HepG2 (cell line): ENCODE data around the gene SNCAIP. TPM values are rescaled to one million over a fixed set of nuclear protein-coding genes. Genes with fewer than 3 reads are reported as not detected.
"Not testable (repeated sequence)": the region's sequence is repeated elsewhere in the genome, so short reads cannot be mapped to it uniquely, and the experiment has no call there.

ENCODE experiments used
- ATAC-seq: fragments of 200-7000 bp; cut with Tn5 transposase; 3 replicates; pipeline ENCODE4 v1.9.1; 2020; ENCODE audit warnings: mild to moderate bottlenecking, moderate library complexity
- BruUV-seq: library from RNA; stranded (reverse); fragments of 400-500 nt; replicated peaks from 2 replicates; lab custom pipeline; 2021; lab: Mats Ljungman, UMichigan
- CTCF ChIA-PET: fragments of 300-600 bp; formaldehyde crosslinking; extraction: SDS; loops from one replicate; lab custom pipeline; 2021; ENCODE audit warnings: low total read pairs, inconsistent platforms, low intra/inter-chr PET ratio; lab: Yijun Ruan, JAX
- POLR2A ChIA-PET: fragments of 350-600 bp; sonication (Branson Sonifier 250); formaldehyde crosslinking; loops from one replicate; lab custom pipeline; 2020; ENCODE audit warnings: antibody characterized with exemption, inconsistent platforms; lab: Yijun Ruan, JAX
- DNase-seq: peaks from one replicate; pipeline ENCODE4 v3.0.0-alpha.2; 2015; ENCODE audit warnings: low spot score
- FAIRE-seq: peaks from 3 replicates; lab custom pipeline; 2011; peaks lifted over from hg19 to GRCh38; lab: Jason Lieb, UNC
- H2AFZ ChIP-seq: one replicate; pipeline ENCODE4 v1.6.1; 2011; ENCODE audit warnings: low read length, inconsistent platforms
- H3K27ac ChIP-seq: fragments of 300-600 bp; 3 replicates; pipeline ENCODE4 v1.8.0; 2011; ENCODE audit warnings: mixed run types, mild to moderate bottlenecking, mixed read lengths, low read length, inconsistent platforms; ENCODE audit not compliant: insufficient read depth; ENCODE audit errors: extremely low read length
- H3K27me3 ChIP-seq, 2 experiments: fragments of 200-600 bp in 1 of 2; 2 replicates in 1 of 2; 3 replicates in 1 of 2; pipeline versions ENCODE4 v1.6.0 to v1.8.0; 2011; ENCODE audit warnings: low read length in 2 of 2, mild to moderate bottlenecking in 2 of 2, moderate library complexity in 2 of 2, inconsistent platforms in 1 of 2; ENCODE audit not compliant: insufficient read depth in 2 of 2, control insufficient read depth in 1 of 2
- H3K36me3 ChIP-seq, 2 experiments: fragments of 200-600 bp in 1 of 2; replicated peaks in 1 of 2; 2 replicates in 1 of 2; 3 replicates in 1 of 2; pipeline versions ENCODE4 v1.5.1 to v1.8.0; 2011; ENCODE audit warnings: low read length in 2 of 2, inconsistent platforms in 1 of 2; ENCODE audit not compliant: insufficient read depth in 2 of 2, control insufficient read depth in 1 of 2
- H3K4me1 ChIP-seq: 2 replicates; pipeline ENCODE4 v1.5.1; 2012; ENCODE audit warnings: low read length, inconsistent platforms; ENCODE audit not compliant: insufficient read depth
- H3K4me2 ChIP-seq: 2 replicates; pipeline ENCODE4 v1.6.0; 2011; ENCODE audit warnings: low read depth, low read length, inconsistent platforms
- H3K4me3 ChIP-seq, 3 experiments: fragments of 200-600 bp in 1 of 3; sonication (generic), shearing (Covaris generic) in 1 of 3; replicated peaks in 1 of 3; 2 replicates each; pipeline ENCODE4 v1.5.1; 2011 to 2016; ENCODE audit warnings: low read length in 3 of 3, inconsistent platforms in 2 of 3, low read depth in 2 of 3, mild to moderate bottlenecking in 2 of 3, control low read depth in 1 of 3, mixed read lengths in 1 of 3; ENCODE audit not compliant: insufficient read depth in 1 of 3
- H3K79me2 ChIP-seq: one replicate; pipeline ENCODE4 v1.6.1; 2011; ENCODE audit warnings: low read length, inconsistent platforms; ENCODE audit not compliant: insufficient read depth
- H3K9ac ChIP-seq: 2 replicates; pipeline ENCODE4 v1.6.0; 2011; ENCODE audit warnings: mild to moderate bottlenecking, low read depth, low read length, inconsistent platforms; ENCODE audit not compliant: insufficient read depth
- H3K9me3 ChIP-seq: 2 replicates; pipeline ENCODE4 v1.5.1; 2012; ENCODE audit warnings: mild to moderate bottlenecking, low read length
- H4K20me1 ChIP-seq: 2 replicates; pipeline ENCODE4 v1.6.0; 2011; ENCODE audit warnings: inconsistent platforms, mild to moderate bottlenecking, low read length, moderate library complexity; ENCODE audit not compliant: insufficient read depth
- ZBTB20 ChIP-seq: sonication (generic); formaldehyde crosslinking; IDR thresholded peaks from 2 replicates; pipeline ENCODE4 v1.8.1; 2023; ENCODE audit warnings: missing genetic modification reagents, low read depth, mild to moderate bottlenecking, borderline replicate concordance
- ZBTB25 ChIP-seq: IDR thresholded peaks from 2 replicates; pipeline ENCODE4 v1.6.1; 2018; ENCODE audit warnings: missing genetic modification reagents
- ZBTB4 ChIP-seq: sonication (generic); formaldehyde crosslinking; IDR thresholded peaks from 2 replicates; pipeline ENCODE4 v1.4.0; 2020; ENCODE audit warnings: missing genetic modification reagents, mild to moderate bottlenecking, borderline replicate concordance
- ZFP62 ChIP-seq: sonication (generic); formaldehyde crosslinking; IDR thresholded peaks from 2 replicates; pipeline ENCODE4 v1.4.0; 2020; ENCODE audit warnings: missing genetic modification reagents
- ZSCAN22 ChIP-seq: sonication (generic); formaldehyde crosslinking; IDR thresholded peaks from 2 replicates; pipeline ENCODE4 v1.4.0; 2020; ENCODE audit warnings: mild to moderate bottlenecking, missing genetic modification reagents
- WGBS: methylation state at CpG from one replicate; pipeline ENCODE4 v1.1.6; 2017; ENCODE audit warnings: low lambda C conversion rate; 5-methylcytosine and 5-hydroxymethylcytosine counted together
- in situ Hi-C: cut with HindIII; loops from 2 replicates; pipeline ENCODE4 v1.10.0; 2017; ENCODE audit warnings: low pct_unique_long_range_greater_than_20kb; ENCODE audit not compliant: extremely low pct_ligation_motif_present
- intact Hi-C: fragments of 100-400 bp; cut with micrococcal nuclease; formaldehyde crosslinking; loops from one replicate; pipeline ENCODE4 v1.10.0; 2022; ENCODE audit not compliant: unreplicated experiment
- polyA plus RNA-seq, 8 experiments: library from polyadenylated mRNA; depleted of rRNA in 3 of 8; stranded (reverse) in 7 of 8; unstranded in 1 of 8; fragments of >200 nt; fragmentation: Illumina TruSeq in 4 of 8; extraction: Trizol in 4 of 8; gene quantifications; 2 replicates each; pipeline versions ENCODE4 v1.2.1 to v1.2.3, GENCODE V29; 2011 to 2016; ENCODE audit warnings: low read depth in 4 of 8, missing spikeins in 1 of 8, mixed read lengths in 1 of 8; ENCODE audit not compliant: insufficient read depth in 1 of 8
- total RNA-seq, 5 experiments: library from RNA; depleted of rRNA; stranded (reverse); fragments of >200 nt; fragmentation: Illumina TruSeq; extraction: Trizol; gene quantifications; 2 replicates each; pipeline ENCODE4 v1.2.3, GENCODE V29; 2016; ENCODE audit warnings: low read depth in 1 of 5
- TF ChIP-seq, protein P1 (sequence below): conservative IDR thresholded peaks from 2 replicates; pipeline ENCODE4 v1.6.1; 2018; ENCODE audit warnings: missing genetic modification reagents
- TF ChIP-seq, protein P2 (sequence below): sonication (generic); formaldehyde crosslinking; IDR thresholded peaks from 2 replicates; pipeline ENCODE4 v1.4.0; 2020; ENCODE audit warnings: missing genetic modification reagents, borderline replicate concordance

The SNCAIP gene
- total and polyA plus RNA-seq, 2 of the 13 experiments (the other 11 are each of a cell fraction or from before 2014, with no cell fraction given) = not detected

DNA sequence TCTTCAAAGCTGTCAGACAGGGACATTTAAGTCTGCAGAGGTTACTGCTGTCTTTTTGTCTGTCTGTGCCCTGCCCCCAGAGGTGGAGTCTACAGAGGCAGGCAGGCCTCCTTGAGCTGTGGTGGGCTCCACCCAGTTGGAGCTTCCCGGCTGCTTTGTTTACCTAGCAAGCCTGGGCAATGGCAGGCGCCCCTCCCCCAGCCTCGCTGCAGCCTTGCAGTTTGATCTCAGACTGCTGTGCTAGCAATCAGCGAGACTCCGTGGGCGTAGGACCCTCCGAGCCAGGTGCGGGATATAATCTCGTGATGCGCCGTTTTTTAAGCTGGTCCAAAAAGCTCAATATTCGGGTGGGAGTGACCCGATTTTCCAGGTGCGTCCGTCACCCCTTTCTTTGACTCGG, 70.9 kb downstream of the SNCAIP start:
- in situ Hi-C loops = not testable (repeated sequence)

DNA sequence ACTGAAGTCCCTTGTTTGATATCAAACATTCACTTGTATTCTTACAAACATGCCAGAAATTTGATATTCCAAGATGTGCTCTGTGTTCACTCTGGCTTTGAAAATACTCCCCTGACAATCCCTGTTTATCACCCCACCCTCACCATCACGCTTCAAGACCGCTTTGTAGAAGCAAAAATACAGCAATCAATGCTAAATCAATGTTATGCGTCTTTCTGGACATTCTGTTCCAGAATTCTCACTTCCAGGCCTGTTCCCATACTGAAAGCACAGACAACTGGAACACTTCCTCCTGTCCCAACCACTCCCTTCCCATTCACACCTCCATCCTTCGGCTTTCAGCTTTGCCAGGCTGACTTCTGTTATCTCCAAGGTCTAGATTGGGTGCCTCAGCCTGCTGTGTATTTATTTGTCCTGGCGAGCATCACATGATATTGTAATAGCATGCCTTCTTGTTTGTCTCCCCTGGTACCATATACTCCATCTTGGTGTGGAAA, 72.8 kb downstream of the SNCAIP start:
- DNase-seq (no peak), FAIRE-seq (no peak), ATAC-seq (no peak)
- intact Hi-C loops (no loop called here), in situ Hi-C loops (no loop called here)
- 6% methylated on average over 5 of the region's 5 CpGs for WGBS
- Histone ChIP-seq H3K4me1 (no peaks in the 10 kb centered on the region), H3K27ac (no peak overlapping the region), H3K27me3 (no peaks in the 10 kb centered on the region), H3K4me3 (no peak overlapping the region), H4K20me1 (no peaks in the 10 kb centered on the region), H3K9ac (no peak overlapping the region), H2AFZ (no peak overlapping the region), H3K4me2 (no peak overlapping the region), H3K36me3 (no peaks in the 10 kb centered on the region), H3K79me2 (no peaks in the 10 kb centered on the region), H3K9me3 (no peaks in the 10 kb centered on the region)
- ChIA-PET POLR2A (no interaction called here), CTCF (no interaction called here)
- no TSS peak for BruUV-seq
- TF ChIP-seq ZBTB25 (no peak), ZBTB4 (CRISPR knock-in tag) (no peak), ZBTB20 (CRISPR knock-in tag) (no peak), ZFP62 (no peak), ZSCAN22 (CRISPR knock-in tag) (no peak)
- TF ChIP-seq, protein P1, sequence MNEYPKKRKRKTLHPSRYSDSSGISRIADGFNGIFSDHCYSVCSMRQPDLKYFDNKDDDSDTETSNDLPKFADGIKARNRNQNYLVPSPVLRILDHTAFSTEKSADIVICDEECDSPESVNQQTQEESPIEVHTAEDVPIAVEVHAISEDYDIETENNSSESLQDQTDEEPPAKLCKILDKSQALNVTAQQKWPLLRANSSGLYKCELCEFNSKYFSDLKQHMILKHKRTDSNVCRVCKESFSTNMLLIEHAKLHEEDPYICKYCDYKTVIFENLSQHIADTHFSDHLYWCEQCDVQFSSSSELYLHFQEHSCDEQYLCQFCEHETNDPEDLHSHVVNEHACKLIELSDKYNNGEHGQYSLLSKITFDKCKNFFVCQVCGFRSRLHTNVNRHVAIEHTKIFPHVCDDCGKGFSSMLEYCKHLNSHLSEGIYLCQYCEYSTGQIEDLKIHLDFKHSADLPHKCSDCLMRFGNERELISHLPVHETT = no peak

More for the DNA sequence above, 70.9 kb downstream of the SNCAIP start:
- H3K9ac ChIP-seq, H3K27me3 ChIP-seq, H2AFZ ChIP-seq, H3K4me2 ChIP-seq, CTCF ChIA-PET, H3K4me1 ChIP-seq, H3K27ac ChIP-seq, FAIRE-seq, H3K79me2 ChIP-seq, H4K20me1 ChIP-seq, H3K9me3 ChIP-seq, POLR2A ChIA-PET, intact Hi-C loops, H3K4me3 ChIP-seq, BruUV-seq, DNase-seq, ATAC-seq, H3K36me3 ChIP-seq: not testable (repeated sequence)
- whole genome bisulfite sequencing = 60% methylated on average over 5 of the region's 16 CpGs
- TF ChIP-seq, protein P2, sequence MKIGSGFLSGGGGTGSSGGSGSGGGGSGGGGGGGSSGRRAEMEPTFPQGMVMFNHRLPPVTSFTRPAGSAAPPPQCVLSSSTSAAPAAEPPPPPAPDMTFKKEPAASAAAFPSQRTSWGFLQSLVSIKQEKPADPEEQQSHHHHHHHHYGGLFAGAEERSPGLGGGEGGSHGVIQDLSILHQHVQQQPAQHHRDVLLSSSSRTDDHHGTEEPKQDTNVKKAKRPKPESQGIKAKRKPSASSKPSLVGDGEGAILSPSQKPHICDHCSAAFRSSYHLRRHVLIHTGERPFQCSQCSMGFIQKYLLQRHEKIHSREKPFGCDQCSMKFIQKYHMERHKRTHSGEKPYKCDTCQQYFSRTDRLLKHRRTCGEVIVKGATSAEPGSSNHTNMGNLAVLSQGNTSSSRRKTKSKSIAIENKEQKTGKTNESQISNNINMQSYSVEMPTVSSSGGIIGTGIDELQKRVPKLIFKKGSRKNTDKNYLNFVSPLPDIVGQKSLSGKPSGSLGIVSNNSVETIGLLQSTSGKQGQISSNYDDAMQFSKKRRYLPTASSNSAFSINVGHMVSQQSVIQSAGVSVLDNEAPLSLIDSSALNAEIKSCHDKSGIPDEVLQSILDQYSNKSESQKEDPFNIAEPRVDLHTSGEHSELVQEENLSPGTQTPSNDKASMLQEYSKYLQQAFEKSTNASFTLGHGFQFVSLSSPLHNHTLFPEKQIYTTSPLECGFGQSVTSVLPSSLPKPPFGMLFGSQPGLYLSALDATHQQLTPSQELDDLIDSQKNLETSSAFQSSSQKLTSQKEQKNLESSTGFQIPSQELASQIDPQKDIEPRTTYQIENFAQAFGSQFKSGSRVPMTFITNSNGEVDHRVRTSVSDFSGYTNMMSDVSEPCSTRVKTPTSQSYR = 0 out of 2 replicates have a peak, but pooled peaks have one; percentile 22
